Naive thymus-derived CD8-positive, alpha-beta T cell (primary cell): ENCODE data around the gene MRPL41. TPM values are rescaled to one million over a fixed set of nuclear protein-coding genes. Genes with fewer than 3 reads are reported as not detected.
"Not testable (repeated sequence)": the region's sequence is repeated elsewhere in the genome, so short reads cannot be mapped to it uniquely, and the experiment has no call there.

Experiments
- ATAC-seq, 2 donors: fragments of 150-1000 bp; cut with Tn5 transposase in 1 of 2; sonication (Bioruptor Pico), chemical (Tn5 transposase) in 1 of 2; 1 replicate in 1 of 2; 2 replicates in 1 of 2; pipeline ENCODE4 v1.10.0; 2021; ENCODE audit warnings: mild to moderate bottlenecking in 2 of 2, moderate library complexity in 2 of 2
- POLR2A ChIA-PET: fragments of 350-600 bp; sonication (Branson Sonifier 250); formaldehyde crosslinking; loops from one replicate; lab custom pipeline; 2021; ENCODE audit warnings: antibody characterized with exemption; lab: Charles Lee
- DNase-seq, 10 donors: peaks; one replicate each; pipeline versions ENCODE4 v3.0.0 to v3.0.0-alpha.2; 2020 to 2022
- H3K27ac Mint-ChIP-seq, 10 donors: one replicate each; pipeline ENCODE4 v1.8.0; 2020 to 2022; ENCODE audit warnings: mild to moderate bottlenecking in 10 of 10, mixed read lengths in 10 of 10, moderate library complexity in 4 of 10, inconsistent platforms in 1 of 10
- H3K27me3 Mint-ChIP-seq, 5 donors: one replicate each; pipeline ENCODE4 v1.8.0; 2021 to 2022; ENCODE audit warnings: mixed read lengths in 5 of 5
- H3K36me3 Mint-ChIP-seq, 3 donors: one replicate each; pipeline ENCODE4 v1.8.0; 2020 to 2022; ENCODE audit warnings: mixed read lengths in 3 of 3, mild to moderate bottlenecking in 2 of 3, inconsistent platforms in 1 of 3
- H3K4me1 Mint-ChIP-seq, 4 donors: one replicate each; pipeline ENCODE4 v1.8.0; 2021 to 2022; ENCODE audit warnings: mixed read lengths in 4 of 4
- H3K4me3 Mint-ChIP-seq, 10 donors: one replicate each; pipeline ENCODE4 v1.8.0; 2020 to 2022; ENCODE audit warnings: mild to moderate bottlenecking in 10 of 10, mixed read lengths in 10 of 10, moderate library complexity in 6 of 10, inconsistent platforms in 1 of 10
- H3K9me3 Mint-ChIP-seq, 9 donors: one replicate each; pipeline ENCODE4 v1.8.0; 2020 to 2022; ENCODE audit warnings: mixed read lengths in 9 of 9, mild to moderate bottlenecking in 3 of 9, inconsistent platforms in 1 of 9, moderate library complexity in 1 of 9
- polyA plus RNA-seq, 3 donors: library from polyadenylated mRNA; unstranded; fragments of 300-500 nt; fragmentation: Illumina TruSeq; gene quantifications; one replicate each; pipeline ENCODE4 v1.2.3, GENCODE V29; 2021
- total RNA-seq, 8 experiments: library from RNA in 2 of 8; stranded (reverse) in 2 of 8; gene quantifications; one replicate each; pipeline ENCODE4 v1.2.3 and lab custom pipeline; 2021 to 2026

Gene MRPL41
- total and polyA plus RNA-seq, 5 experiments from 2014 or later = 36.7 to 104 (median 46.5) TPM

- Mint-ChIP-seq H3K4me3 (peak overlapping the region in 5 of 10 donors; percentile 47 to 63 (median 52)), H3K36me3 (peaks cover 0 to 4% (median 0%) of the 10 kb centered on the region in 3 donors), H3K4me1 (peaks cover 5 to 24% (median 11%) of the 10 kb centered on the region in 4 donors), H3K27me3 (no peaks in the 10 kb centered on the region), H3K9me3 (no peaks in the 10 kb centered on the region), H3K27ac (peak overlapping the region in 2 of 10 donors; percentile 25 to 86)
- DNase-seq = no peak
- no peak for ATAC-seq
- POLR2A ChIA-PET = interaction anchor here (0.7 kb wide), 2 partner anchors 15 to 165 kb away, joined by 3 to 4 read pairs; no protein-coding TSS in a partner anchor
Observed at GRCh38 chr9:137592767-137593166, 41.1 kb downstream of the MRPL41 start.

DNA sequence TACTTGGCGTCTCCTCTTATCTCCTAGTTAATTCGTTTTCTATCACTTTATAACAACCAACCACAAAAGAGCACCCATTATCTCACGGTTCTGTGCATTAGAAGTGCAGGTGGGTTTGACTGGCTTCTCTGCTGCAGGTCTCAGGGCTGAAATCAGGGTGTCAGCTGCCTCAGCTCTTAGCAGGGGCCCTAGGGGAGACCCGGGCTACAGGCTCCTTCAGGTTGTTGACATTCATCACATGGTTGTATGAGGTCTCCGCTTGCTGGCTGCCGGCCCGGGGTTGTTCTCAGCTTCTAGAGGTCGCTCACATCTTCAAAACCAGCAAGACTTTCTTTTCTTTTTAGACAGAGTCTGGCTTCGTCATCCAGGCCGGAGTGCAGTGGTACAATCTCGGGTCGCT lies 41.5 kb downstream of the MRPL41 start:
- H3K4me1 Mint-ChIP-seq = peaks cover 1 to 20% (median 7%) of the 10 kb centered on the region in 4 donors
- POLR2A ChIA-PET = interaction anchor here (0.7 kb wide), 1 partner anchor 165 kb away, joined by 4 read pairs; no protein-coding TSS in a partner anchor
- no peaks in the 10 kb centered on the region for H3K36me3 Mint-ChIP-seq
- ATAC-seq = no peak
- no peaks in the 10 kb centered on the region for H3K27me3 Mint-ChIP-seq
- H3K4me3 Mint-ChIP-seq = peak overlapping the region in 5 of 10 donors; percentile 47 to 63 (median 52)
- no peak for DNase-seq
- no peaks in the 10 kb centered on the region for H3K9me3 Mint-ChIP-seq
- H3K27ac Mint-ChIP-seq = peak overlapping the region in 2 of 10 donors; percentile 25 to 86

GRCh38 chr9:137596577-137596976 lies 44.9 kb downstream of the MRPL41 start:
- H3K27me3 Mint-ChIP-seq, H3K4me1 Mint-ChIP-seq, H3K9me3 Mint-ChIP-seq, DNase-seq, H3K4me3 Mint-ChIP-seq, POLR2A ChIA-PET, H3K36me3 Mint-ChIP-seq, ATAC-seq, H3K27ac Mint-ChIP-seq: not testable (repeated sequence)

DNA sequence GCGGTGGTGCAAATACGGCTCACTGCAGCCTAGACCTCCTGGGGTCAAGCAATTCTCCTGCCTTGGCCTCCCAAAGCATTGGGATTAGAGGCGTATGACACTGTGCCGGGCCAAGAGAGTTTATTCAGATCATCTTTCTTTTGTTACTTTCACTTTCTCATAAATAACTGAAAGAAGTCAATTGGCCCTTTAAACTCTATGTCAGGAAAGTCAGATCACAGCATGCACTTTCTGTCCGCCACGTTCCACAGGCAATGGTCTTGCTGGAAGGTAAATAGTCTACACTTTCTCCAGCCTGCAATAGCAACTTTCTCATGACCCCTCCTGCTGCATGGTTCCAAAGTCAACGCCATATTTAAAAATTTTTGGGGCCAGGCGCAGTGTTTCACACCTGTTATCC lies 47.3 kb downstream of the MRPL41 start:
- H3K36me3 Mint-ChIP-seq = no peaks in the 10 kb centered on the region
- peaks cover 1 to 10% (median 3%) of the 10 kb centered on the region in 4 donors for H3K4me1 Mint-ChIP-seq
- peak overlapping the region in 1 of 10 donors; percentile 78 for H3K27ac Mint-ChIP-seq
- H3K9me3 Mint-ChIP-seq = no peaks in the 10 kb centered on the region
- ATAC-seq (no peak), DNase-seq (no peak)
- H3K4me3 Mint-ChIP-seq = no peak overlapping the region
- POLR2A ChIA-PET = interaction anchor here (1.6 kb wide), 1 partner anchor 8 kb away, joined by 4 read pairs; the partner anchor contains the start of gene ZMYND19
- H3K27me3 Mint-ChIP-seq = no peaks in the 10 kb centered on the region

Other genes starting within 250 kb of the MRPL41 start
- 1 to 10 TPM; 2.4 to 2.5 TPM for gene NRARP, start 249.6 kb upstream of the MRPL41 start, total RNA-seq
- gene NRARP, start 249.6 kb upstream of the MRPL41 start, polyA plus RNA-seq = not detected
- 10 to 100 TPM; 26.4 to 28.3 TPM for gene EXD3, start 128.7 kb upstream of the MRPL41 start, total RNA-seq
- gene EXD3, start 128.7 kb upstream of the MRPL41 start, polyA plus RNA-seq = 1 to 10 TPM; 2.6 to 4.3 (median 3.9) TPM
- gene NOXA1, start 128.5 kb upstream of the MRPL41 start, total RNA-seq = 1 to 10 TPM; 4.1 to 4.5 TPM
- 1 to 10 TPM in 2 of 3 donors, under 1 TPM in 1; 0.75 to 1.1 (median 1.1) TPM for gene NOXA1, start 128.5 kb upstream of the MRPL41 start, polyA plus RNA-seq
- gene ENTPD8, start 110.5 kb upstream of the MRPL41 start, total RNA-seq = not detected
- gene ENTPD8, start 110.5 kb upstream of the MRPL41 start, polyA plus RNA-seq = not detected
- 10 to 100 TPM; 19.1 to 19.3 TPM for gene NSMF, start 92.5 kb upstream of the MRPL41 start, total RNA-seq
- gene NSMF, start 92.5 kb upstream of the MRPL41 start, polyA plus RNA-seq = 10 to 100 TPM in 1 of 3 donors, 1 to 10 TPM in 2; 7.7 to 14.7 (median 8.2) TPM
- 10 to 100 TPM; 14.5 to 15.7 TPM for gene PNPLA7, start 1.5 kb upstream of the MRPL41 start, total RNA-seq
- 1 to 10 TPM; 1.2 to 2.3 (median 1.9) TPM for gene PNPLA7, start 1.5 kb upstream of the MRPL41 start, polyA plus RNA-seq
- gene DPH7, start 27.0 kb downstream of the MRPL41 start, total RNA-seq = 10 to 100 TPM; 76.9 to 80.7 TPM
- 10 to 100 TPM; 26.2 to 32.8 (median 29.8) TPM for gene DPH7, start 27.0 kb downstream of the MRPL41 start, polyA plus RNA-seq
- 10 to 100 TPM; 25.5 to 27.5 TPM for gene ZMYND19, start 38.6 kb downstream of the MRPL41 start, total RNA-seq
- 10 to 100 TPM in 1 of 3 donors, 1 to 10 TPM in 2; 5.5 to 15.7 (median 7.7) TPM for gene ZMYND19, start 38.6 kb downstream of the MRPL41 start, polyA plus RNA-seq
- 10 to 100 TPM; 83.2 to 86.8 TPM for gene ARRDC1, start 53.8 kb downstream of the MRPL41 start, total RNA-seq
- 10 to 100 TPM; 27.2 to 42.4 (median 32.9) TPM for gene ARRDC1, start 53.8 kb downstream of the MRPL41 start, polyA plus RNA-seq
- gene EHMT1, start 67.1 kb downstream of the MRPL41 start, total RNA-seq = 100 to 1,000 TPM; 111 to 113 TPM
- gene EHMT1, start 67.1 kb downstream of the MRPL41 start, polyA plus RNA-seq = 10 to 100 TPM; 20.9 to 34.4 (median 23.0) TPM